ENCODE data around the gene NID1. TPM values are rescaled to one million over a fixed set of nuclear protein-coding genes. Genes with fewer than 3 reads are reported as not detected.

NID1 gene
- total and polyA plus RNA-seq, 2 of the 4 experiments (the other 2 are of a cell fraction) = 21.9 to 83.3 TPM

GRCh38 chr1:236091933-236092318 is 27.0 kb upstream of the NID1 start:
- Histone ChIP-seq H2AFZ (replicated peaks; ENCODE audit: low read length, poor library complexity) (no peak overlapping the region), H3K56ac (ENCODE audit: extremely low read depth, insufficient read depth, low read length) (no peak overlapping the region), H3K9me1 (ENCODE audit: insufficient read depth, low read length) (peaks cover 3% of the 10 kb centered on the region; the same call in 1 of the 2 replicates), H3K79me1 (ENCODE audit: low read depth in 1 of 2, low read length in 2 of 2) (no peaks in the 10 kb centered on the region), H2BK15ac (ENCODE audit: low read depth, low read length) (no peak overlapping the region), H3K14ac (replicated peaks; ENCODE audit: low read depth, low read length) (no peak overlapping the region), H3K27ac (ENCODE audit: insufficient read depth, low read length) (no peak overlapping the region), H2BK120ac (ENCODE audit: low read depth, low read length) (no peak overlapping the region), H3K23ac (ENCODE audit: low read depth, low read length) (no peak overlapping the region), H2BK20ac (ENCODE audit: low read depth, low read length) (no peak overlapping the region), H3K4me1 (ENCODE audit: control insufficient read depth, insufficient read depth, low read length) (peaks cover 2% of the 10 kb centered on the region; the same call in 1 of the 2 replicates), H4K20me1 (ENCODE audit: insufficient read depth, low read length) (peaks cover under 1% of the 10 kb centered on the region; the same call in 1 of the 2 replicates), H3K36me3 (ENCODE audit: control insufficient read depth, insufficient read depth, low read length) (no peaks in the 10 kb centered on the region), H3K4me3 (ENCODE audit: insufficient read depth, low read depth, low read length) (no peak overlapping the region), H3K18ac (ENCODE audit: low read depth, low read length) (no peak overlapping the region), H2BK5ac (ENCODE audit: low read depth, low read length, poor library complexity, severe bottlenecking) (no peak overlapping the region), H3K4me2 (ENCODE audit: low read depth, low read length) (no peak overlapping the region), H2AK5ac (ENCODE audit: low read depth, low read length) (peak overlapping the region; percentile 70; the same call in 1 of the 2 replicates), H3K4ac (ENCODE audit: low read depth, low read length) (no peak overlapping the region), H4K8ac (ENCODE audit: low read depth in 2 of 2, low read length in 2 of 2) (no peak overlapping the region), H2AK9ac (replicated peaks; ENCODE audit: low read depth, low read length, poor library complexity) (no peak overlapping the region), H3K27me3 (ENCODE audit: control insufficient read depth, insufficient read depth, low read length) (no peaks in the 10 kb centered on the region), H3K9ac (ENCODE audit: low read depth, low read length) (no peak overlapping the region), H4K5ac (ENCODE audit: low read depth, low read length) (no peak overlapping the region), H3K9me3 (ENCODE audit: control insufficient read depth, insufficient read depth, low read length) (peaks cover 4% of the 10 kb centered on the region; the same call in 1 of the 2 replicates), H4K91ac (ENCODE audit: insufficient read depth, low read depth, low read length) (no peak overlapping the region)
- dilution Hi-C loops (cut with HindIII; ENCODE audit: low sequenced_read_pairs, unreplicated experiment) = no loop called here
- no CpG with 5 or more reads among the region's 5 CpGs for WGBS, 2 experiments (ENCODE audit: extremely low coverage in 2 of 2, insufficient read length in 1 of 2)
- DNase-seq = no peak
- ChIA-PET CTCF (interaction anchor here (0.6 to 0.7 kb wide), 3 partner anchors 59 to 1706 kb away, joined by 3 to 4 read pairs (median 3); no protein-coding TSS in a partner anchor), POLR2A (ENCODE audit: unreplicated experiment) (no interaction called here)
- in situ Hi-C loops (cut with MboI; ENCODE audit: low sequenced_read_pairs) = no loop called here
- intact Hi-C loops (cut with micrococcal nuclease) = no loop called here
- ATAC-seq (ENCODE audit: low read depth) = no peak
- BruUV-seq (replicated peaks) = no TSS peak
- no peak for TF ChIP-seq RCOR1 (IDR thresholded peaks at IDR 0.05; ENCODE audit: insufficient replicate concordance, low read length)
- no peak for TF ChIP-seq POLR2A (IDR thresholded peaks at IDR 0.05; ENCODE audit: low read depth, low read length)
- TF ChIP-seq, protein P1, sequence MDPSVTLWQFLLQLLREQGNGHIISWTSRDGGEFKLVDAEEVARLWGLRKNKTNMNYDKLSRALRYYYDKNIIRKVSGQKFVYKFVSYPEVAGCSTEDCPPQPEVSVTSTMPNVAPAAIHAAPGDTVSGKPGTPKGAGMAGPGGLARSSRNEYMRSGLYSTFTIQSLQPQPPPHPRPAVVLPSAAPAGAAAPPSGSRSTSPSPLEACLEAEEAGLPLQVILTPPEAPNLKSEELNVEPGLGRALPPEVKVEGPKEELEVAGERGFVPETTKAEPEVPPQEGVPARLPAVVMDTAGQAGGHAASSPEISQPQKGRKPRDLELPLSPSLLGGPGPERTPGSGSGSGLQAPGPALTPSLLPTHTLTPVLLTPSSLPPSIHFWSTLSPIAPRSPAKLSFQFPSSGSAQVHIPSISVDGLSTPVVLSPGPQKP (IDR thresholded peaks at IDR 0.05; ENCODE audit: borderline replicate concordance, low read depth, low read length) = no peak
- no peak for TF ChIP-seq RAD21 (IDR thresholded peaks at IDR 0.05; ENCODE audit: low read length)
- no peak for TF ChIP-seq FOS (IDR thresholded peaks at IDR 0.05; ENCODE audit: low read depth, low read length)
- TF ChIP-seq, protein P2, sequence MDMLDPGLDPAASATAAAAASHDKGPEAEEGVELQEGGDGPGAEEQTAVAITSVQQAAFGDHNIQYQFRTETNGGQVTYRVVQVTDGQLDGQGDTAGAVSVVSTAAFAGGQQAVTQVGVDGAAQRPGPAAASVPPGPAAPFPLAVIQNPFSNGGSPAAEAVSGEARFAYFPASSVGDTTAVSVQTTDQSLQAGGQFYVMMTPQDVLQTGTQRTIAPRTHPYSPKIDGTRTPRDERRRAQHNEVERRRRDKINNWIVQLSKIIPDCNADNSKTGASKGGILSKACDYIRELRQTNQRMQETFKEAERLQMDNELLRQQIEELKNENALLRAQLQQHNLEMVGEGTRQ (IDR thresholded peaks at IDR 0.05; ENCODE audit: low read depth, low read length) = no peak
- no peak for TF ChIP-seq CHD1 (IDR thresholded peaks at IDR 0.05; ENCODE audit: low read depth, low read length)
- TF ChIP-seq CEBPB (IDR thresholded peaks at IDR 0.05; ENCODE audit: low read depth, low read length) = no peak
- TF ChIP-seq SMC3 (IDR thresholded peaks at IDR 0.05; ENCODE audit: low read depth, low read length) = no peak
